Caki2 (cell line): ENCODE measurements around the gene ANKRD33B. TPM values are rescaled to one million over a fixed set of nuclear protein-coding genes. Genes with fewer than 3 reads are reported as not detected.

ENCODE experiments used
- DNase-seq: peaks from one replicate; pipeline ENCODE4 v3.0.0-alpha.2; 2015; ENCODE audit warnings: low read depth
- in situ Hi-C: cut with HindIII; loops from 2 replicates; pipeline ENCODE4 v1.10.0; 2016; ENCODE audit warnings: low sequenced_read_pairs, low pct_unique_long_range_greater_than_20kb, mixed read lengths
- total RNA-seq: library from RNA; depleted of rRNA; stranded (reverse); fragments of >200 nt; shearing (Covaris generic); gene quantifications from 2 replicates; pipeline ENCODE4 v1.2.3, GENCODE V29; 2014; ENCODE audit warnings: low replicate concordance; rRNA removed

Gene ANKRD33B
- total RNA-seq, 1 experiment from 2014 or later, result 9.3 TPM

- in situ Hi-C loops, result no loop called here
- DNase-seq, result no peak
These were observed 141.2 kb downstream of the ANKRD33B start for GRCh38 chr5:10704949-10705621.

- in situ Hi-C loops, result no loop called here
- no peak for DNase-seq
These were observed 141.9 kb downstream of the ANKRD33B start for GRCh38 chr5:10705747-10706146.

- in situ Hi-C loops, result no loop called here
- DNase-seq, result no peak
These were observed 142.5 kb downstream of the ANKRD33B start for GRCh38 chr5:10706326-10706725.

Other genes with a start within 250 kb of the ANKRD33B start
- gene MARCHF6, start 210.4 kb upstream of the ANKRD33B start, total RNA-seq, result 25.8 and 26.1 TPM in 2 replicates
- 3.2 and 3.6 TPM in 2 replicates for gene ROPN1L, start 122.2 kb upstream of the ANKRD33B start, total RNA-seq
- 10.5 and 14.9 TPM in 2 replicates for gene DAP, start 197.2 kb downstream of the ANKRD33B start, total RNA-seq